IMR-90 (cell line): ENCODE results near the gene SLC34A3. TPM values are rescaled to one million over a fixed set of nuclear protein-coding genes. Genes with fewer than 3 reads are reported as not detected.

Experiments
- ATAC-seq: fragments of 200-7000 bp; cut with Tn5 transposase; 2 replicates; pipeline ENCODE4 v1.9.1; 2020; ENCODE audit warnings: low read depth, mild to moderate bottlenecking, moderate library complexity
- BruUV-seq: library from RNA; stranded (reverse); fragments of 400-500 nt; replicated peaks from 2 replicates; lab custom pipeline; 2021; lab: Mats Ljungman, UMichigan
- CTCF ChIA-PET: fragments of 300-600 bp; formaldehyde crosslinking; extraction: SDS; loops from one replicate; lab custom pipeline; 2021; ENCODE audit warnings: antibody characterized with exemption; lab: Yijun Ruan, JAX
- POLR2A ChIA-PET: fragments of 300-600 bp; sonication (Branson Sonifier 250); formaldehyde crosslinking; loops from one replicate; lab custom pipeline; 2022; ENCODE audit warnings: antibody characterized with exemption; ENCODE audit not compliant: unreplicated experiment; lab: Charles Lee
- DNase-seq: peaks from one replicate; pipeline ENCODE4 v3.0.0; 2013
- H2AFZ ChIP-seq: replicated peaks from 2 replicates; pipeline ENCODE3; 2013; ENCODE audit warnings: low read length, mild to moderate bottlenecking; ENCODE audit not compliant: poor library complexity
- H2AK5ac ChIP-seq: 2 replicates; pipeline ENCODE4 v1.6.1; 2013; ENCODE audit warnings: low read depth, low read length, inconsistent platforms
- H2AK9ac ChIP-seq: replicated peaks from 2 replicates; pipeline ENCODE3; 2013; ENCODE audit warnings: mild to moderate bottlenecking, low read depth, low read length, moderate library complexity; ENCODE audit not compliant: poor library complexity
- H2BK120ac ChIP-seq: 2 replicates; pipeline ENCODE4 v1.6.1; 2013; ENCODE audit warnings: low read depth, low read length, inconsistent platforms
- H2BK15ac ChIP-seq: 3 replicates; pipeline ENCODE4 v1.6.1; 2013; ENCODE audit warnings: low read depth, low read length, inconsistent platforms
- H2BK20ac ChIP-seq: 2 replicates; pipeline ENCODE4 v1.6.1; 2013; ENCODE audit warnings: low read depth, mild to moderate bottlenecking, inconsistent platforms, low read length, moderate library complexity
- H2BK5ac ChIP-seq: 2 replicates; pipeline ENCODE4 v1.6.1; 2013; ENCODE audit warnings: mild to moderate bottlenecking, low read depth, low read length, inconsistent platforms; ENCODE audit not compliant: poor library complexity, severe bottlenecking
- H3K14ac ChIP-seq: replicated peaks from 2 replicates; pipeline ENCODE4 v1.6.1; 2013; ENCODE audit warnings: low read depth, low read length, inconsistent platforms
- H3K18ac ChIP-seq: 2 replicates; pipeline ENCODE4 v1.6.1; 2013; ENCODE audit warnings: low read depth, low read length, control low read depth
- H3K23ac ChIP-seq: 2 replicates; pipeline ENCODE4 v1.6.1; 2013; ENCODE audit warnings: low read depth, low read length, inconsistent platforms
- H3K27ac ChIP-seq: 2 replicates; pipeline ENCODE4 v1.5.1; 2013; ENCODE audit warnings: mild to moderate bottlenecking, control low read depth, low read length; ENCODE audit not compliant: insufficient read depth
- H3K27me3 ChIP-seq: 2 replicates; pipeline ENCODE4 v1.6.1; 2013; ENCODE audit warnings: low read length; ENCODE audit not compliant: control insufficient read depth, insufficient read depth
- H3K36me3 ChIP-seq: 2 replicates; pipeline ENCODE4 v1.6.1; 2013; ENCODE audit warnings: low read length, mixed read lengths; ENCODE audit not compliant: control insufficient read depth, insufficient read depth
- H3K4ac ChIP-seq: 2 replicates; pipeline ENCODE4 v1.6.1; 2013; ENCODE audit warnings: low read depth, low read length, inconsistent platforms
- H3K4me1 ChIP-seq: 2 replicates; pipeline ENCODE4 v1.6.1; 2013; ENCODE audit warnings: low read length, mixed read lengths; ENCODE audit not compliant: control insufficient read depth, insufficient read depth
- H3K4me2 ChIP-seq: 2 replicates; pipeline ENCODE4 v1.6.1; 2013; ENCODE audit warnings: low read depth, mild to moderate bottlenecking, control low read depth, low read length, moderate library complexity
- H3K4me3 ChIP-seq: 2 replicates; pipeline ENCODE4 v1.5.1; 2013; ENCODE audit warnings: low read depth, mild to moderate bottlenecking, control low read depth, low read length, moderate library complexity; ENCODE audit not compliant: insufficient read depth
- H3K56ac ChIP-seq: 2 replicates; pipeline ENCODE4 v1.6.1; 2013; ENCODE audit warnings: low read length, inconsistent platforms; ENCODE audit not compliant: insufficient read depth; ENCODE audit errors: extremely low read depth
- H3K79me1 ChIP-seq, 2 experiments: 2 replicates each; pipeline ENCODE4 v1.6.1; 2013; ENCODE audit warnings: low read length in 2 of 2, inconsistent platforms in 1 of 2, low read depth in 1 of 2
- H3K9ac ChIP-seq: 2 replicates; pipeline ENCODE4 v1.6.1; 2013; ENCODE audit warnings: low read depth, low read length, control low read depth
- H3K9me1 ChIP-seq: 2 replicates; pipeline ENCODE4 v1.6.1; 2013; ENCODE audit warnings: low read length, inconsistent platforms; ENCODE audit not compliant: insufficient read depth
- H3K9me3 ChIP-seq: 2 replicates; pipeline ENCODE4 v1.6.1; 2013; ENCODE audit warnings: low read length; ENCODE audit not compliant: control insufficient read depth, insufficient read depth
- H4K20me1 ChIP-seq: 2 replicates; pipeline ENCODE4 v1.6.1; 2013; ENCODE audit warnings: low read length, inconsistent platforms; ENCODE audit not compliant: insufficient read depth
- H4K5ac ChIP-seq: 2 replicates; pipeline ENCODE4 v1.6.1; 2013; ENCODE audit warnings: mild to moderate bottlenecking, low read depth, low read length, control low read depth
- H4K8ac ChIP-seq, 2 experiments: 2 replicates each; pipeline ENCODE4 v1.6.1; 2013; ENCODE audit warnings: low read depth in 2 of 2, low read length in 2 of 2, control low read depth in 1 of 2, inconsistent platforms in 1 of 2
- H4K91ac ChIP-seq: 2 replicates; pipeline ENCODE4 v1.6.1; 2013; ENCODE audit warnings: low read depth, low read length, inconsistent platforms; ENCODE audit not compliant: insufficient read depth
- CEBPB ChIP-seq: IDR thresholded peaks from 2 replicates; pipeline ENCODE4 v1.6.1; 2012; ENCODE audit warnings: low read depth, low read length, improper control_type of control experiment
- CHD1 ChIP-seq: IDR thresholded peaks from 2 replicates; pipeline ENCODE4 v1.6.1; 2012; ENCODE audit warnings: low read depth, low read length, improper control_type of control experiment
- FOS ChIP-seq: fragments of 150-350 bp; IDR thresholded peaks from 2 replicates; pipeline ENCODE4 v1.6.1; 2016; ENCODE audit warnings: low read depth, low read length
- MAZ ChIP-seq: IDR thresholded peaks from 2 replicates; pipeline ENCODE4 v1.6.1; 2012; ENCODE audit warnings: low read depth, mild to moderate bottlenecking, low read length, improper control_type of control experiment, moderate library complexity, borderline replicate concordance
- MXI1 ChIP-seq: IDR thresholded peaks from 2 replicates; pipeline ENCODE4 v1.6.1; 2012; ENCODE audit warnings: low read depth, mild to moderate bottlenecking, low read length, moderate library complexity, borderline replicate concordance
- POLR2A ChIP-seq: IDR thresholded peaks from 2 replicates; pipeline ENCODE4 v1.6.1; 2012; ENCODE audit warnings: mild to moderate bottlenecking, low read depth, low read length
- RAD21 ChIP-seq: IDR thresholded peaks from 2 replicates; pipeline ENCODE4 v1.6.1; 2012; ENCODE audit warnings: low read length, improper control_type of control experiment
- RCOR1 ChIP-seq: IDR thresholded peaks from 2 replicates; pipeline ENCODE4 v1.6.1; 2012; ENCODE audit warnings: mild to moderate bottlenecking, low read length, improper control_type of control experiment; ENCODE audit not compliant: insufficient replicate concordance
- WGBS, 2 experiments: methylation state at CpG; one replicate each; pipeline versions ENCODE4 v1.1.5 to v1.1.7; 2013; ENCODE audit warnings: missing lambda C conversion rate in 2 of 2; ENCODE audit not compliant: insufficient read length in 1 of 2; ENCODE audit errors: extremely low coverage in 2 of 2; 5-methylcytosine and 5-hydroxymethylcytosine counted together
- dilution Hi-C: fragments of 300-500 bp; cut with HindIII; formaldehyde crosslinking; loops from one replicate; pipeline ENCODE4 v1.14.3; 2018; ENCODE audit warnings: low sequenced_read_pairs; ENCODE audit not compliant: unreplicated experiment
- in situ Hi-C: fragments of 300-500 bp; cut with MboI; formaldehyde crosslinking; loops from 3 replicates; pipeline ENCODE4 v1.14.3; 2019; ENCODE audit warnings: low sequenced_read_pairs, inconsistent platforms, mixed read lengths
- intact Hi-C: fragments of 100-400 bp; cut with micrococcal nuclease; formaldehyde crosslinking; loops from 2 replicates; pipeline ENCODE4 v1.10.0; 2022
- polyA plus RNA-seq, 3 experiments: library from polyadenylated mRNA; depleted of rRNA; stranded (reverse); fragments of >200 nt; gene quantifications; 2 replicates each; pipeline ENCODE4 v1.2.3, GENCODE V29; 2012; ENCODE audit warnings: low replicate concordance in 1 of 3
- total RNA-seq: library from RNA; depleted of rRNA; stranded (reverse); fragments of >200 nt; gene quantifications from 2 replicates; pipeline ENCODE4 v1.2.3, GENCODE V29; 2012

SLC34A3 gene
- total and polyA plus RNA-seq, 2 of the 4 experiments (the other 2 are of a cell fraction): not detected

- TF ChIP-seq FOS (no peak), RCOR1 (no peak)
These were observed at the start of gene SLC34A3 (continued) for GRCh38 chr9:137230705-137231371.

GRCh38 chr9:137181680-137182079 is 49.0 kb upstream of the SLC34A3 start:
- H3K9me1 ChIP-seq: 0 out of 2 replicates have a peak, but pooled peaks cover 2% of the 10 kb centered on the region
- DNase-seq: no peak
- H3K56ac ChIP-seq: no peak overlapping the region
- POLR2A ChIA-PET: no interaction called here
- dilution Hi-C loops: no loop called here
- 85% methylated on average over 12 of the region's 22 CpGs; no CpG with 5 or more reads in 1 of the 2 experiments for WGBS, 2 experiments
- no peak for ATAC-seq
- no peak overlapping the region for H2AK5ac ChIP-seq
- H3K27ac ChIP-seq: no peak overlapping the region
- no peak overlapping the region for H3K4me3 ChIP-seq
- H4K8ac ChIP-seq: no peak overlapping the region
- H3K4me1 ChIP-seq: no peaks in the 10 kb centered on the region; the same call in none of the 2 replicates
- H2BK15ac ChIP-seq: no peak overlapping the region
- no peaks in the 10 kb centered on the region for H3K27me3 ChIP-seq
- H3K9ac ChIP-seq: no peak overlapping the region
- no peak overlapping the region for H3K14ac ChIP-seq
- no peak overlapping the region for H3K4ac ChIP-seq
- no peak overlapping the region for H2BK5ac ChIP-seq
- H3K36me3 ChIP-seq: peaks cover 76% of the 10 kb centered on the region
- intact Hi-C loops: no loop called here
- H4K91ac ChIP-seq: no peak overlapping the region
- no peak overlapping the region for H3K4me2 ChIP-seq
- H2BK20ac ChIP-seq: no peak overlapping the region
- H3K9me3 ChIP-seq: no peaks in the 10 kb centered on the region
- no peak overlapping the region for H3K18ac ChIP-seq
- BruUV-seq: no TSS peak
- no peak overlapping the region for H2BK120ac ChIP-seq
- no peak overlapping the region for H4K5ac ChIP-seq
- CTCF ChIA-PET: no interaction called here
- no peak for TF ChIP-seq CEBPB
- TF ChIP-seq RCOR1: no peak
- TF ChIP-seq MXI1: no peak
- TF ChIP-seq RAD21: no peak
- TF ChIP-seq POLR2A: no peak
- TF ChIP-seq FOS: no peak
- no peak for TF ChIP-seq MAZ
- no peak for TF ChIP-seq CHD1
- in situ Hi-C loops: no loop called here
- H2AK9ac ChIP-seq: no peak overlapping the region
- no peak overlapping the region for H3K23ac ChIP-seq
- H3K79me1 ChIP-seq: peaks cover 0 to 12% of the 10 kb centered on the region in 2 experiments; a peak in 3 of 4 replicates
- H2AFZ ChIP-seq: no peak overlapping the region
- H4K20me1 ChIP-seq: peaks cover under 1% of the 10 kb centered on the region; the same call in 1 of the 2 replicates
